Measurements from ENCODE around the gene LRRC18.

Gene LRRC18

GRCh38 chr10:48939790-48940325 lies at the start of gene LRRC18:
Gene LRRC18 (minus strand): TSS chr10:48939840. CDS start chr10:48914155, 25,685 bp downstream.
- TF ChIP-seq, protein P1, sequence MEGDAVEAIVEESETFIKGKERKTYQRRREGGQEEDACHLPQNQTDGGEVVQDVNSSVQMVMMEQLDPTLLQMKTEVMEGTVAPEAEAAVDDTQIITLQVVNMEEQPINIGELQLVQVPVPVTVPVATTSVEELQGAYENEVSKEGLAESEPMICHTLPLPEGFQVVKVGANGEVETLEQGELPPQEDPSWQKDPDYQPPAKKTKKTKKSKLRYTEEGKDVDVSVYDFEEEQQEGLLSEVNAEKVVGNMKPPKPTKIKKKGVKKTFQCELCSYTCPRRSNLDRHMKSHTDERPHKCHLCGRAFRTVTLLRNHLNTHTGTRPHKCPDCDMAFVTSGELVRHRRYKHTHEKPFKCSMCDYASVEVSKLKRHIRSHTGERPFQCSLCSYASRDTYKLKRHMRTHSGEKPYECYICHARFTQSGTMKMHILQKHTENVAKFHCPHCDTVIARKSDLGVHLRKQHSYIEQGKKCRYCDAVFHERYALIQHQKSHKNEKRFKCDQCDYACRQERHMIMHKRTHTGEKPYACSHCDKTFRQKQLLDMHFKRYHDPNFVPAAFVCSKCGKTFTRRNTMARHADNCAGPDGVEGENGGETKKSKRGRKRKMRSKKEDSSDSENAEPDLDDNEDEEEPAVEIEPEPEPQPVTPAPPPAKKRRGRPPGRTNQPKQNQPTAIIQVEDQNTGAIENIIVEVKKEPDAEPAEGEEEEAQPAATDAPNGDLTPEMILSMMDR (IDR thresholded peaks at IDR 0.05; ENCODE audit: borderline replicate concordance, control extremely low read depth, extremely low read depth, insufficient read depth, missing control alignments): no peak
- no peak for DNase-seq (ENCODE audit: low spot score)
- in situ Hi-C loops (cut with MboI; ENCODE audit: low sequenced_read_pairs, unreplicated experiment): no loop called here

GRCh38 chr10:48985621-48986158 lies 46.0 kb upstream of the LRRC18 start:
- TF ChIP-seq, protein P1 (IDR thresholded peaks at IDR 0.05; ENCODE audit: borderline replicate concordance, control extremely low read depth, extremely low read depth, insufficient read depth, missing control alignments): no peak
- DNase-seq (ENCODE audit: low spot score): no peak
- in situ Hi-C loops (cut with MboI; ENCODE audit: low sequenced_read_pairs, unreplicated experiment): no loop called here

- in situ Hi-C loops (cut with MboI; ENCODE audit: low sequenced_read_pairs, unreplicated experiment): no loop called here
- TF ChIP-seq, protein P1 (IDR thresholded peaks at IDR 0.05; ENCODE audit: borderline replicate concordance, control extremely low read depth, extremely low read depth, insufficient read depth, missing control alignments): no peak
- DNase-seq (ENCODE audit: low spot score): no peak
Measured at GRCh38 chr10:48983648-48984351, 44.2 kb upstream of the LRRC18 start.

DNA sequence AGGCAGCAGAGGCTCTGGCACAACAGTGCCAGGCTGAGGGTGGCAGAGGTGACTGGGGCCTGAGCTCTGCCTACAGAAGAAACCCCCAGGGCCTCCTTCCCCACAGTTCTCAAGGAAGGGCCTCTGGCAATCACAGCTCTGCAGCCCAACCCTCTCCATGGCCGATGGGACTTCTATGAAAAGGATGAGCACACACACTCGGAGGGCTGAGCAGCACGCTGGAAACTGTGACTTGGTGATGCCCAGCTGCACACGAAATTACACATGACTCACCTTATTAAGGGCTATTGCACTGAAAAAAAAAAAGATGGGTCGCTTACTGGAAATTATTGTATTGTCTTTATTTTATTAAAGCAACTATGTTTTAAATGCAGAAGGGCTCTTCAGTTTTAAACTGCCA lies 42.9 kb upstream of the LRRC18 start:
- in situ Hi-C loops (cut with MboI; ENCODE audit: low sequenced_read_pairs, unreplicated experiment): no loop called here
- no peak for DNase-seq (ENCODE audit: low spot score)

GRCh38 chr10:48981310-48981907 lies 41.8 kb upstream of the LRRC18 start:
- DNase-seq (ENCODE audit: low spot score): peak; percentile 78
- TF ChIP-seq, protein P1 (IDR thresholded peaks at IDR 0.05; ENCODE audit: borderline replicate concordance, control extremely low read depth, extremely low read depth, insufficient read depth, missing control alignments): peak; percentile 67
- in situ Hi-C loops (cut with MboI; ENCODE audit: low sequenced_read_pairs, unreplicated experiment): no loop called here

More for the DNA sequence above, 42.9 kb upstream of the LRRC18 start:
- TF ChIP-seq, protein P1 (IDR thresholded peaks at IDR 0.05; ENCODE audit: borderline replicate concordance, control extremely low read depth, extremely low read depth, insufficient read depth, missing control alignments): no peak

- DNase-seq (ENCODE audit: low spot score): no peak
- TF ChIP-seq, protein P1 (IDR thresholded peaks at IDR 0.05; ENCODE audit: borderline replicate concordance, control extremely low read depth, extremely low read depth, insufficient read depth, missing control alignments): no peak
- in situ Hi-C loops (cut with MboI; ENCODE audit: low sequenced_read_pairs, unreplicated experiment): no loop called here
Measured at GRCh38 chr10:48978318-48978717, 38.7 kb upstream of the LRRC18 start.
